Nephron progenitor cell (in vitro differentiated cells): ENCODE results near the gene NOS1.

Experiments
- DNase-seq: peaks from one replicate; pipeline ENCODE4 v3.0.0; 2021
- H3K27ac Mint-ChIP-seq: 2 replicates; pipeline ENCODE4 v1.8.0; 2021; ENCODE audit warnings: mild to moderate bottlenecking, moderate library complexity, mixed read lengths
- H3K27me3 Mint-ChIP-seq: 2 replicates; pipeline ENCODE4 v1.8.0; 2021; ENCODE audit warnings: mild to moderate bottlenecking, low read depth, mixed read lengths; ENCODE audit not compliant: poor library complexity
- H3K36me3 Mint-ChIP-seq: 2 replicates; pipeline ENCODE4 v1.8.0; 2021; ENCODE audit warnings: low read depth, mixed read lengths
- H3K4me1 Mint-ChIP-seq: 2 replicates; pipeline ENCODE4 v1.8.0; 2021; ENCODE audit warnings: mixed read lengths
- H3K4me3 Mint-ChIP-seq: 2 replicates; pipeline ENCODE4 v1.8.0; 2021; ENCODE audit warnings: mild to moderate bottlenecking, moderate library complexity, mixed read lengths
- H3K9me3 Mint-ChIP-seq: 2 replicates; pipeline ENCODE4 v1.8.0; 2021; ENCODE audit warnings: mild to moderate bottlenecking, moderate library complexity, mixed read lengths
- CTCF ChIP-seq: fragments of 200-600 bp; sonication (generic); IDR thresholded peaks from 2 replicates; pipeline ENCODE4 v1.5.0; 2021; ENCODE audit warnings: antibody characterized with exemption

NOS1 gene

GRCh38 chr12:117218149-117218548 is 143.3 kb downstream of the NOS1 start:
- H3K27me3 Mint-ChIP-seq, result peaks cover 49% of the 10 kb centered on the region
- no peak for TF ChIP-seq CTCF
- no peaks in the 10 kb centered on the region for H3K36me3 Mint-ChIP-seq
- H3K27ac Mint-ChIP-seq, result no peak overlapping the region
- no peak overlapping the region for H3K4me3 Mint-ChIP-seq
- no peaks in the 10 kb centered on the region for H3K9me3 Mint-ChIP-seq
- peaks cover 3% of the 10 kb centered on the region for H3K4me1 Mint-ChIP-seq
- no peak for DNase-seq

- H3K9me3 Mint-ChIP-seq, result no peaks in the 10 kb centered on the region
- peaks cover 53% of the 10 kb centered on the region for H3K27me3 Mint-ChIP-seq
- no peak for DNase-seq
- no peak overlapping the region for H3K4me3 Mint-ChIP-seq
- TF ChIP-seq CTCF, result no peak
- H3K36me3 Mint-ChIP-seq, result no peaks in the 10 kb centered on the region
- peaks cover 10% of the 10 kb centered on the region for H3K4me1 Mint-ChIP-seq
- H3K27ac Mint-ChIP-seq, result no peak overlapping the region
Observed at GRCh38 chr12:117216686-117217085, 144.7 kb downstream of the NOS1 start.

- Mint-ChIP-seq H3K27me3 (peaks cover 55% of the 10 kb centered on the region), H3K36me3 (no peaks in the 10 kb centered on the region), H3K4me1 (peaks cover 10% of the 10 kb centered on the region), H3K4me3 (no peak overlapping the region), H3K9me3 (no peaks in the 10 kb centered on the region), H3K27ac (no peak overlapping the region)
- no peak for TF ChIP-seq CTCF
- DNase-seq, result no peak
Observed at GRCh38 chr12:117214797-117215196, 146.6 kb downstream of the NOS1 start.

GRCh38 chr12:117213295-117213808 is 148.1 kb downstream of the NOS1 start:
- peaks cover 45% of the 10 kb centered on the region for H3K27me3 Mint-ChIP-seq

GRCh38 chr12:117212563-117213190 is 148.7 kb downstream of the NOS1 start:
- Mint-ChIP-seq H3K27ac (no peak overlapping the region), H3K36me3 (no peaks in the 10 kb centered on the region), H3K27me3 (peaks cover 41% of the 10 kb centered on the region), H3K4me1 (peaks cover 10% of the 10 kb centered on the region), H3K9me3 (no peaks in the 10 kb centered on the region), H3K4me3 (no peak overlapping the region)
- TF ChIP-seq CTCF, result peak; percentile 92
- DNase-seq, result peak; percentile 83

More at GRCh38 chr12:117213295-117213808, 148.1 kb downstream of the NOS1 start:
- no peak overlapping the region for H3K4me3 Mint-ChIP-seq
- H3K27ac Mint-ChIP-seq, result no peak overlapping the region
- no peaks in the 10 kb centered on the region for H3K9me3 Mint-ChIP-seq
- no peak for DNase-seq
- TF ChIP-seq CTCF, result no peak
- peaks cover 10% of the 10 kb centered on the region for H3K4me1 Mint-ChIP-seq
- no peaks in the 10 kb centered on the region for H3K36me3 Mint-ChIP-seq
